Amniotic epithelial cell (primary cell): Measurements from ENCODE around the gene UNG.

Experiments used
- DNase-seq: peaks from one replicate; pipeline ENCODE4 v3.0.0-alpha.2; 2010; ENCODE audit warnings: low read depth

The UNG gene

GRCh38 chr12:109154451-109155438 is 57.3 kb downstream of the UNG start:
- peak; percentile 61 for DNase-seq

DNA sequence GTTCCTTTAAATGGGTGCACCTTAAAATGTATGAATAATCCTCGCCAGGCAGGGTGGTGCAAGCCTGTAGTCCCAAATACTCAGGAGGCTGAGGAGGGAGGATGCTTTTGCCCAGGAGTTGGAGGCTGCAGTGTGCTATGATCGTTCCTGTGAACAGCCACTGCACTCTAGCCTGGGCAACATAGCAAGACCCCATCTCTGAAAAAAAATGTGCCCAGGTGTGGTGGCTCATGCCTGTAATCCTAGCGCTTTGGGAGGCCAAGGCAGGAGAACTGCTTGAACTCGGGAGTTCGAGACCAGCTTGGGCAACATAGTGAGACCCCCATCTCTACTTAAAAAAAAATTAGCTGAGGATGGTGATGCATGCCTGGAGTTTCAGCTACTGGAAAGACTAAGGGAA is 58.6 kb downstream of the UNG start:
- DNase-seq, result no peak

GRCh38 chr12:109156586-109156985 is 59.2 kb downstream of the UNG start:
- no peak for DNase-seq

DNA sequence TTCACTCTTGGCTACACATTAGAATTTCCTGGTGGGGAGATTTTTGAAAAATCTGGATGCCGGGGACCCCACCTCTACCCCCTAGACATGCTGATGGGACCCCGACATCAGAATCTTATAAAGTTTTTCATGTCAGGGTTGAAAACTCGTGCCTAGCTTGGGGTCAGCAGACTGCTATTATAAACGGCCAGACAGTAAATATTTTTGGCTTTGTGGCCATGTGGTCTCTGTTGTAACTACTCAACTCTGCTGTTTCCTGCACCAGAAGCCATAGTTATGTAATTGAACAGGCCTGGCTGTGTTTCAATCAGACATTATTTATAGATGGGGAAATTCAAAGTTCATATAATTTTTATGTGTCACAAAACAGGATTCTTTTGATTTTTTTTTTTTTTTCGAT is 60.6 kb downstream of the UNG start:
- DNase-seq, result no peak

DNA sequence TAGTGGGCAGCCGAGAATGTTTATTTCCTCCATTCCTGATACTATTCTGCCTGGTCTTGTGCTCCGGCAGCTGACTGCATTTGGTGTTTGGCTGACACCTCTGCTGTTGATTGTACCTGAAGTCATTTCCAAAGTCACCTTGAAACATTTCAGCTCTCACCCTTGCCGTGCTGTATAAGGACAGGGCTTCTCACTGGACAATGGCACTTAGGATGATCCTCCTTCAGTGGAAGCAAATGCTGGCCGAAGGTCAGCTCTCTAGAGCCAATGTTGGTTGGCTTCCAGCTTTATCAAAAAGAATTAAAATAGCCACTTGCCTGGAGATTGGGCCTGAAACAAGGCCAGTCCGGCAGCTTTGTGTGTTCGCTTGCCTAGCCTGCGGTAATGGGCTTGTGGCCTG is 63.0 kb downstream of the UNG start:
- no peak for DNase-seq
